GM18870 (cell line): ENCODE data around the gene RP2.
A peak's percentile ranks its signal among the peaks of the same experiment; 100 is the strongest.

ENCODE experiments used
- ATAC-seq: cut with Tn5 transposase; IDR thresholded peaks from one replicate; pipeline ENCODE4 v1.9.1; 2021; ENCODE audit warnings: moderate library complexity; ENCODE audit not compliant: unreplicated experiment

The RP2 gene

GRCh38 chrX:46836701-46837557, at the start of gene RP2:
Gene RP2 (plus strand): TSS chrX:46837043. CDS start chrX:46837101, 58 bp downstream.
- ATAC-seq, result peak; percentile 89

- no peak for ATAC-seq
These were observed 47.9 kb upstream of the RP2 start for GRCh38 chrX:46788902-46789301.

- ATAC-seq, result peak; percentile 48
These were observed 44.7 kb upstream of the RP2 start for GRCh38 chrX:46791927-46792809.

- peak; percentile 21 for ATAC-seq
These were observed 44.0 kb upstream of the RP2 start for GRCh38 chrX:46792810-46793188.

DNA sequence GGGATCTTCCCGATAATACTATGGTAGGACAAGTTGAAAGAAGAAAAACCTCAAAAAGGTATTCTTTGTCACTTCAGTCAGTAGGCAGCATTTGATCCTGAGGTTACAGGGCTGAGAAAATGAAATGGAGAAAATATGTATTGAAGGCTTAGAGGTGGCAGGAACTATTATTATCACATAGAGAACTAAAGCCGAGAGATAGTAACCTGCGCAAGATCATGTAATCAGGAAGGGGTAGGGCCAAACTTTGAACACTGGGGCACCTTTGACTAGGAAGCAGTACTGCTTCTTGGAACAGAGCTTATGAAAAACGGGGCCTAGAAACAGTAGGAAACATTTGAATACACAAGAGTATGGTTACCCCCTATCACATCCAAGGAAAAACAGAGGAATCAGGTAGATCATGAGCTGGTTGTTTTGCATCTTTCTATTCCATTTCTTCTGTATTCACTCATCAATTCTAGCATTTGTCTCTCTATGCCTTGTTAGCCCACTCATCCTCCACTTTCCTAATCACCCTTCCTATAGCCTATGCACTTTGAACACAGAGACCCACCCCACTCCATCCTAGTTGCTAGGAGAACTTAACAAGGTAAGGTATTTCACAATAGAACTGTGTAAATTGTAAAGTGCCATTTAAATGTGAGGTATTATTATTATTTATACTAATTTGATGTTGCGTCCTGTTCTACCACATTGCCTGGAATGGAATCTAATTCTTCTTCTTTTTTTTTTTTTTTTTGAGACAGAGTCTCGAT, 43.3 kb upstream of the RP2 start:
- no peak for ATAC-seq

- peak; percentile 57 for ATAC-seq
These were observed 40.2 kb upstream of the RP2 start for GRCh38 chrX:46796574-46797191.

DNA sequence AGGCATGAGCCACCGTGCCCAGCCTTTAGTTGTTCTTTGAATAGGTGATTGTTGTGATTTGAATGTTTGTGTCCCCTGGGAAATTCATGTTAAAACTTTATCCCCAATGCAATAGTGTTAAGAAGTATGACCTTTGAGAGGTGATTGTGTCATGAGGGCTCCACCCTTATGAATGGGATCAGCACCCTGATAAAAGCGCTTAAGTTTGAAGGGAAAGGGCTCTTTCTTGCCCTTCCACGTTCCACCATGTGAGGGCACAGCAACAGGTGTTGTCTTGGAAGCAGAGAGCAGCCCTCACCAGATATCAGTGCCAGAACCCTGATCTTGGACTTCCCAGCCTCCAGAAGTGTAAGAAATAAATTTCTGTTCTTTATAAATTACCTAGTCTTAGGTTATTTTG, 33.7 kb upstream of the RP2 start:
- ATAC-seq, result no peak

DNA sequence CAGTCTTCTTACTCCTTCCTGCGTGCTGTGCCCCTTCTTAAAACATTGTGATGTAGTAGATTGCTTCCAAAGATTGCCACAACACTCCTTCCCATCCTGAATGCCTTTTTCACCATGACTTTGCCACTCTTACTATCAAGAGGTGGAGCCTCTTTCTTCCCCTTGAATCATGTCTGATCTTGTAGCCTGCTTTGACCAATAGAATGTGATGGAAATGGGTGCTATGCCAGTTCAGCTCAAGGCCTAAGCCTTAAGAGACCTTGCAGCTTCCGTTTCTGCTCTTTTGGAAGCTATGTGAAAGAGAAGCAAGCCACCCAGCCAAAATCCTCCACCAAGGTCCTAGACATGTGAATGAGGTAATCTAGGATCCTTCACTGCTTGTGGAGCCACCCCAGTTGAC, 31.6 kb upstream of the RP2 start:
- ATAC-seq, result no peak

DNA sequence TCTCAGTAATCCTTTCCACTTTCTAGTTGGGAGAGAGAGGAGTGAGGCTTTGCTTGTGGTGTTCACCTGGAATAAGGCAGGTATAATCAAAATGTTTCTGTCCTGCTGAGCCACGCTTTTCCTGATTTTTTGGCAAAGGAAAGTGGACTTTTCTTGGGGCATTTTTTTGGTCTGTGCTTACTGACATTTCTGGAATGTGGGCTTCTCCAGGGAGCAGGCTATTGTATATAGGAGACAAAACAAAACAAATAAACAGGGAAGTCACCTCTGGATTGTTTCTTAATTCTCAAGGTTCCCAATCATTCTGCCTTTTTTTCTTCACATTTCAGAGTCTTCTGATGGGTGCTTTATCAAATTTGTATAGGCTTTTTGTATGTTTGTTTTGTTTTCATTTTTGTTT, 25.7 kb upstream of the RP2 start:
- no peak for ATAC-seq

DNA sequence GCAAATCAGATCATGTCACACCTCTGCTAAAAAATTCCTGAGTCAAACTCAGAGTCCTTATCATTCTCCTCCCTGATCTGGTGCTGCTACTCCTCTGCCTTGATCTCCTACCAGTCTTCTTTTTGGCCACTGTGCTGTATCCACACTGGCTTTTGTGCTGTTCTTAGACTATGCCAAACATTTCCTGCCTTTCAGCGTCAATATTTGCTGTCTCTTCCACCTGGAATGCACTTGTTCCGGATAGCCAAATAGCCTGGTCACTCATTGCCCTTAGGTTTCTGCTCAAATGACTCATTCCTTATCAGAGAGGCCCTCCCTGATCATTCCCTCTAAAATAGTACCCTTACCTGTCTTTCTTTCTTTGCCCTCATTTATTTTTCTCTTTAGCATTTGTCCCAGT, 24.4 kb upstream of the RP2 start:
- no peak for ATAC-seq

GRCh38 chrX:46814966-46815365, 21.9 kb upstream of the RP2 start:
- no peak for ATAC-seq

DNA sequence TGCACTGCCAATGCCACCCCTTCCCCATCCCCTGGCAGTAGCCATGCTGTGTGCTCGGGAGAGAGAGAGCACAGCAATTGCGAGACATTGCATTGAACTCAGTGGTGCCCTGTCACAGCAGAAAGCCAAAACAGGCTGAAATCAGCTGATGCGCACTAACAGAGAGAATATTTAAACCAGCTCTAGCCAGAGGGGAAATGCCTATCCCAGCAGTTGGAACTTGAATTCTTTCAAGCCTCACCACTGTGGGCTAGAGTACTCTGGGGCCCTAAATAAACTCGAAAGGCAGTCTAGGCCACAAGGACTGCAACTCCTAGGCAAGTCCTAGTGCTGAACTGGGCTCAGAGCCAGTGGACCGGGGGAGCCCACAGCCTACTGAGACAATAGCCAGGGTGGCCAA, 17.7 kb upstream of the RP2 start:
- no peak for ATAC-seq

DNA sequence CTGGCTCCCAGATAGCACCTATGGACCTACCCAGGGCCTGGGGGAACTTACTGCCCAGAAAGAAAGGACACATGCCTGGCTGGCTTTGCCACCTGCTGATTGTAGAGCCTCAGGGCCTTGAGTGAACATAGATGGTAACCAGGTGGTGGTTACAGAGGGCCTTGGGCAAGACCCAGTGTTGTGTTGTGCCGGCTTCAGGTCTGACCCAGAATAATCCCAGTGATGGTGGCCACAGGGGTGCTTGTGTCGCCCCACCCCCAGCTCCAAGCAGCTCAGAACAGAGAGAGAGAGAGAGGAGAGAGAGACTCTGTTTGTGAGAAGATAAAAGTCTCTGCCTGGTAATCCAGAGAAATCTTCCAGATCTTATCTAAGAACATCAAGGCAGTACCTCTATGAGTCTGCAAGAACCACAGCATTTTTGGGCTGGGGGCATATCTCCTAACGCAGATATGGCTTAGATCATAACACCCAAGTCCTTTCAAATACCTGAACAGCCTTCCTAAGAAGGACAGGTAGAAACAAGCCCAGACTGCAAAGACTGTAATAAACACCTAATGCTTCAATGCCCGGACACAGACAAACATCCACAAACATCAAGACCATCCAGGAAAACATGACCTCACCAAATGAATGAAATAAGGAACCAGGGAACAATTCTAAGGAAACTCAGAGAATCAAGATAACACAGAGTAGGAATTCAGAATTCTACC, 16.3 kb upstream of the RP2 start:
- ATAC-seq, result no peak

- ATAC-seq, result no peak
These were observed 13.4 kb upstream of the RP2 start for GRCh38 chrX:46823481-46823880.

- no peak for ATAC-seq
These were observed 5.0 kb upstream of the RP2 start for GRCh38 chrX:46831765-46832327.

- ATAC-seq, result no peak
These were observed 979 bp downstream of the RP2 start for GRCh38 chrX:46837558-46838485.

GRCh38 chrX:46838486-46838870, 1.6 kb downstream of the RP2 start:
- ATAC-seq, result no peak

- ATAC-seq, result no peak
These were observed 2.2 kb downstream of the RP2 start for GRCh38 chrX:46838974-46839480.

DNA sequence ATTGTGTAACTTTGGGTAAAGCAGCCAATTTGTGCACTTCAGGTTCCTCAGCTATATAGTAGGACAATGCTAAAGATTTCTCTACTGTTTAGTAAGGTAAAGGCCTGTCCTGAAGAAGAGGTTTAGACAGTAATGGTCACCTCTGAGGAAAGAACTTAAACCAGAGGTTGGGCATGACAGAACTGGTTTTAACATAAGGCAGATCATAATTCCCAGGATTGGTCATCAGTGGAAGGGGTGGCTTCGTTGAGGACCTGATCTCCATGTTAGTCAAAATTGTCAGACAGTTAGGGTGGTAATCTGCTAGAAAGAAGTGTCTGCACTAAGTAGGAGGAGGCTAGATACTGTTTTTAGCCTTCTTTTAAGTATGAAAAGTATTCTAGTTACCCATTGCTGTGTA, 4.1 kb downstream of the RP2 start:
- no peak for ATAC-seq
